Measurements from ENCODE around the gene LSM6.

GRCh38 chr4:146165840-146166239 lies 9.7 kb upstream of the LSM6 start:
- TF ChIP-seq ATF2 (tag by site-specific recombination; IDR thresholded peaks at IDR 0.05; ENCODE audit: low read depth) (no peak), GLIS1 (tag by site-specific recombination; IDR thresholded peaks at IDR 0.05) (no peak)
